Fibroblast of upper back skin (primary cell): ENCODE measurements around the gene APOBR.
"Not testable (repeated sequence)": the region's sequence is repeated elsewhere in the genome, so short reads cannot be mapped to it uniquely, and the experiment has no call there.

Source experiments
- DNase-seq: peaks from one replicate; pipeline ENCODE4 v3.0.0-alpha.2; 2013

The APOBR gene

DNA sequence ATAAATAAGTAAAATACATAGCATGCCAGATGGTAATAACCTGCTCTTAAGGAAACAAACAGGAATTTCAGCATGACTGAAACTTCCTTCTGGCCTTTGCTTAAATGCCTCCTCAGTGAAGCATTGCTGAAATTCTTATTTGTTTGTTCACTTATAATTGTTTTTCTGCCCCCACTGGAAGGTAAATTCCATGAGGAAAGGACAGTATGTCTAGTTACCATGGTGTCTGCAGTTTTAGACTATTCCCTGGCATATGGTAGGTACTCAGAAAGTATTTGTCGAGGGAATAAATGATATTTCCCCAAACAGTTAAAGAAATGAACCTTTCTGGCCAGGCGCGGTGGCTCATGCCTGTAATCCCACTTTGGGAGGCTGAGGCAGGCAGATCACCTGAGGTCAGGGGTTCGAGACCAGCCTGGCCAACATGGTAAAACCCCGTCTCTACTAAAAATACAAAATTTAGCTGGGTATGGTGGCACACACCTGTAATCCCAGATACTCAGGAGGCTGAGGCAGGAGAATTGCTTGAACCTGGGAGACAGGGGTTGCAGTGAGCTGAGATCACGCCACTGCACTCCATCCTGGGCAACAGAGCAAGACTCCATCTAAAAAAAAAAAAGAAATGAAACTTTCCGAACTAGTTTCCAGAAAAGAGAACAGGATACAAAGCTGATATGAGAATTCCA lies 32.8 kb downstream of the APOBR start:
- DNase-seq, result not testable (repeated sequence)

DNA sequence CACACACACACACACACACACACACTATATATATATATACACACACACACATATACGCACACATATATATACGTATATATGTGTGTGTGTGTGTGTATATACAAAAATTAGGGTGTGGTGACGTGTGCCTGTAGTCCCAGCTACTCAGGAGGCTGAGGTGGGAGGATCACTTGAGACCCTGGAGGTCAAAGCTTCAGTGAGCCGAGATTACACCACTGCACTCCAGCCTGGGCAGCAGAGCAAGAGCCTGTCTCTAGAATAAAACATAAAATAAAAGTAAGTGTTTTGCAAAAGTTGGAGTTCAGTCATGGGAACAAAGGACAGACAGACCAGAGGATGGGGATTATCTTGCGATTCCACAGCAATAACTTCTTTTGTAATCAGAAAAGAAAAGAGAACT lies 33.5 kb downstream of the APOBR start:
- no peak for DNase-seq

DNA sequence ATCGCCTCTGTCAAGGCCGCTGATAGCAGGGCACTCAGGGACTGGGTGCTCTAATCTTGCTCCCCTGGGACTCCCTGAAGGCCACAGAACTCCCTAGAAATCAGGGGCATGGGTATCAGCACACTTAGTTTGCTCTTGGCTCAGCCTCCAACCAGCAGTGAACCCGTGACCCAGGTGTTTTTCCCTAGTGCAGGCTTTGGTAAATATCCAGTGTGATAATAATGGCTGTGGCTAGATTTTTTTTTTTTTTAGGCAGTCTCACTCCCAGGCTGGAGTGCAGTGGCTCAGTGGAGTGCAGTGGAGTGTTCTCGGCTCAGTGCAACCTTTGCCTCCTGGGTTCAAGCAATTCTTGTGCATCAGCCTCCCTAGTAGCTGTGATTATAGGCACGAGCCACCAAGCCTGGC lies 34.0 kb downstream of the APOBR start:
- no peak for DNase-seq

DNA sequence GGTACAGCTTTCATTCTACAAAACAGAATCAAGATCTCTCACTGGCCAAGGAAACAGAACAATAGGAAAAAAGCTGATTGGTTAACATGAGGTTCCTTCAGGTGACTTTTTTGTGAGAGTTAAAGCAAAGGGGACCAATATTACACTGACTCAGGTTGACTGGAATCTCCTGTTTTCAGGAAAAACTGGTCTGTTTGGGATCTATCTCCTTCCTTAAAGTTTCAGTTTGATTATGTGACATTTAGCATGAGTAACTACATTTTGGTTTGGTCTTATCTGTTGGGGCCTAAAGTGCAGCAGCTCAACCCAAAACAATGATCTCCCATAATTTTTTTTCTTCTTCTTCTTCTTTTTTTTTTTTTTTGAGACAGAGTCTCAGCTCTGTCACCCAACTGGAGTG lies 34.7 kb downstream of the APOBR start:
- no peak for DNase-seq

DNA sequence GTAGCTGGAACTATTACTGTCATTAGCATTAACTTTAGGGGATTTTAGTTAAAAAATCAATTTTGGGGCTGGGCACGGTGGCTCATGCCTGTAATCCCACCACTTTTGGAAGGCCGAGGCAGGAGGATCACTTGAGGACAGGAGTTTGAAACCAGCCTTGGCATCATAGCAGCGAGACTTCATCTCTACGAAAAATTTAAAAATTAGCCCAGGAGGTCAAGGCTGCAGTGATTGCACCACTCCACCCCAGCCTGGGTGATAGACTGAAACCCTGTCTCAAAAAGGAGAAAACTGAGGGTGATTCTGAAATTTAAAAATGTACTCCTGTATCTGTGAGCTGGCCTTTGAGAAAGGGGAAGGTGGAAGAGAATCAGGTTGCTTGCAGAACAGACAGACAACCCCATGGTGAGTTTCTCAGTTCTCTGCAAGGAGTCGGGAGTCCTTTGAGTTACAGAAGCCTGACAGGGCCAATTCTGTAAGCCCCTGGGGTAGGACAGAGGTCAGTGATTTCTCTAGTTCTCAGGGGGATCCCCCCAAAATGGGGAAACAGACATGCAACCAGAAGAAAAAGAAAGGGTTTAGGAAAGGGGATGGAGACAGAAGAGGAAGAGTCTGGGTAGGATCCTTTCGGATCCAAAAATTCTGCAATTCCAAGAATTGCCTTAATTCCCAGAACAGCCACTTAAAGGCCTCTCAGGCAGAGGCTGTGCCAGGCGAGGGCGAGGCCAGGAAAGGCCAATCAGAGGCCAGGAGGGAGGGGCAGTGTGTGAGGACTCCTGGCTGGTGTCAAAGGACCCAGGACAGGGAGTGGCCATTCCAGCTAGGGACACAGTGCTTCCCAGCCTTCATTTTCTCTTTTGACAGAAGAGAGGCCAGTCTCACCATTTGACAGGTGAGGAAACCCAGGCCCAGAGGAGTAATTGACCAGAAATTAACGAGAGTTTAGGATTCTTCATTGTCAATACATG lies 37.6 kb downstream of the APOBR start:
- DNase-seq, result no peak

DNA sequence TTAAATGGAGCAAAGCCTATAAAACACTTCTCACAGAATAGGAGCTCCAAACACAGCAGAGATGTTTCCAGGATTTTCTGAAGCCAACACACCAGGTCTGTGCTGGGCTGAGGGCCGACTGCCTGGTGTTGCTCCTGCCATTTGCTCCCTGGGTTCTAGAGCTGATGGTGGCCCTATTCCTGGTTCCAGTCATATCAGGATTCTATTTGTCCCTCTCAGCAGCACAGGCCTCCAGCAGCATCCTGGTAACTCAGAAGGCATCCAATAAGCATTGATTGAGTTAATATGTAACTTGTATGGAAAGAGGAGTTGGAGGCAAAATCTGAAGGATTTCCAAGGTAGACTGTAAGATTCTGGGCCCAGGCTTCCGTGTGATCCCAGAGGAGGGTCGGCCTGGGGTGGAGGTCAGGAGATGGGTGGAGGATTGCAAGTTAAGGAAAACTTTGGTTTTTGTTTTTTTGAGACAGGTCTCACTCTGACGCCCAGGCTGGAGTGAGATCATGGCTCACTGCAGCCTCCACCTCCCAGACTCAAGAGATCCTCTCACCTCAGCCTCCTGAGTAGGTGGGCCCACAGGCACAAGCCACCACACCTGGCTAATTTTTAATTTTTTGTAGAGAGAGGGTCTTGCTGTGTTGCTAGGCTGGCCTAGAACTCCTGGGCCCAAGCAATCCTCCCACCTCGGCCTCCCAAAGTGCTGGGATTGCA lies 38.7 kb downstream of the APOBR start:
- no peak for DNase-seq

DNA sequence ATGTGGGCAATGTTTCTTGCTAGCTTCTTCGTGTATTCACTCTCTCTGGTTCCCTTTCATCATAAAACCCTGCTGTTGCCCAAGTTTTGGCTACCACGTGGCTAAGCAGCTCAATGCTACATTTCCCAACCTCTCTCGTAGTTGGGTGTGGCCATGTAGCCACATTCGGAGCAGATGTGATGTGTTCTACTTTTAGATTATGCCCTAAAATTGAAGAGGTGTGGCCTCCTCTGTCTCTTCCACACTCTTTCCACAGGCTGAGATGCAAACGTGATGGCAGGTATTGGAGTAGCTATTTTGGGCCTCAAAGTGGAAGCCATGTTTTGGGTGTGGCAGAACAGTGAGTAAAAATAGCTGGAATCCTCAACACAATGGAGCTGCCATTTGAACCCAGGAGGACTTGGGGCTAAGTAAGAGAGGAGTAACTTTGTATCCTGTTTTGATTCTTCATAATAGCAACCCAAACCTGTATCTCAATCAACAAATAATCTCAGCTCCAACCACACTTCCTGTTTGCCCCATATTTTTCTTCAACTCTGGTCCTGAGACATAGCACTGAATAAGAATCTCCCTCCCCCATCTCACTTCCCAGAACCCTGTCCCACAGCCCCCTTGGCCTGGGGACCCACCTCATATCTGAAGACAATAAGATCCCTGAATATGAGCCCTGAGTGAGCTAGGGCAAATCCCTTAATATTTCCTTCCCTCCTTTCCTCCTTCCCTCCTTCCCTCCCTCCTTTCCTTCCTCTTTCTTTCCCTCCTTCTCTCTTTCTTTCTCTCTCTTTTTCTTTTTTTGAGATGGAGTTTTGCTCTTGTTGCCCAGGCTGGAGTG lies 40.3 kb downstream of the APOBR start:
- DNase-seq, result peak; percentile 25

DNA sequence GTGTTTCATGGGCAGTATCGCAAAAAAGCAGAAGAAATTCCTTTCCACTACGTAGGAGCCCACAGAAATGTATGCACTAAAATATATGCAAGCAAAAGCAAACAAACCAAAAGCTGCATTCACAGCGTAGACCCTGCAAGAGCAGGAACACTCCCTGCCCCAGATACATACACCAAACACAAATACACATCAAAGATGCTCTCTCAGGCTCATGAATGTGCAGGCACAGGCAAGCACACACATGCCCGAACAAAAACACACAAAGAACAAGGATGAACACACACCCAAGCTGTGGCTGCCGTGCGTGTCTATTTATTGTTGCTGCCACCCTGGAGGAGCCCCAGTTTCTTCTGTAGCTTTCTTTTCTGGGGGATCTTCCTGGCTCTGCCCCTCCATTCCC lies 42.6 kb downstream of the APOBR start:
- DNase-seq, result no peak

DNA sequence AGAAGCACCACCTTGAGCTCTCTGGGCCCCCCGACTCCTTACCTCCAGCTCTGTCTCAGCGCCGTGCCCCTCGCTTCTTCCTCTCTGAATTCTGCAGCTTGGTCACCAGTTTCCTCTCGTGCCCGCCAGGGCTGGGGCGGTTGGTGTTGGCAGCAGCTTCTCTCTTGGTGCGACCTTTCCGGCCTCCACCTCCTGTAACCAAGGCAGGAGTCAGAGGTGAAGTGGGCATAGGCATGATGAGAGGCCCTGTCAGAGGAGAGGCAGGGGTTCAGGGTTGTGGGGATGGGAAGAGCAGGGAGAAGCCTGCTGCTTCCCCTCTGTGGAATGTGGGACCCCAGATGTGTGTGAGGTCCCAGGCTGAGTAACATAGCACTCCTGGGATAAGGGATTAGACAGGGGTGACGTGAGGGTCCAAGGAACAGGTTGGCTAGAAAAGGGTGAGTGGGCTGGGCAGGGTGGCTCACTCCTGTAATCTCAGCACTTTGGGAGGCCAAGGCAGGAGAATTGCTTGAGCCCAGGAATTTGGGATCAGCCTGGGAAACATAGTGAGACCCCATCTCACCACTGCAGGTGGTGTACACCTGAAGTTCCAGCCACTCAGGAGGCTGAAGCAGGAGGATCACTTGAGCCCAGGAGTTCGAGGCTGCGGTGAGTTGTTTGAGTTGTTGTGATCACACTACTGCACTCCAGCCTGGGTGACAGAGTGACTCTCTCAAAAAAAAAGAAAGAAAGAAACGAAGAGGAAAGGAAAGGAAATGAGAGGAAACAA lies 43.7 kb downstream of the APOBR start:
- DNase-seq, result no peak

DNA sequence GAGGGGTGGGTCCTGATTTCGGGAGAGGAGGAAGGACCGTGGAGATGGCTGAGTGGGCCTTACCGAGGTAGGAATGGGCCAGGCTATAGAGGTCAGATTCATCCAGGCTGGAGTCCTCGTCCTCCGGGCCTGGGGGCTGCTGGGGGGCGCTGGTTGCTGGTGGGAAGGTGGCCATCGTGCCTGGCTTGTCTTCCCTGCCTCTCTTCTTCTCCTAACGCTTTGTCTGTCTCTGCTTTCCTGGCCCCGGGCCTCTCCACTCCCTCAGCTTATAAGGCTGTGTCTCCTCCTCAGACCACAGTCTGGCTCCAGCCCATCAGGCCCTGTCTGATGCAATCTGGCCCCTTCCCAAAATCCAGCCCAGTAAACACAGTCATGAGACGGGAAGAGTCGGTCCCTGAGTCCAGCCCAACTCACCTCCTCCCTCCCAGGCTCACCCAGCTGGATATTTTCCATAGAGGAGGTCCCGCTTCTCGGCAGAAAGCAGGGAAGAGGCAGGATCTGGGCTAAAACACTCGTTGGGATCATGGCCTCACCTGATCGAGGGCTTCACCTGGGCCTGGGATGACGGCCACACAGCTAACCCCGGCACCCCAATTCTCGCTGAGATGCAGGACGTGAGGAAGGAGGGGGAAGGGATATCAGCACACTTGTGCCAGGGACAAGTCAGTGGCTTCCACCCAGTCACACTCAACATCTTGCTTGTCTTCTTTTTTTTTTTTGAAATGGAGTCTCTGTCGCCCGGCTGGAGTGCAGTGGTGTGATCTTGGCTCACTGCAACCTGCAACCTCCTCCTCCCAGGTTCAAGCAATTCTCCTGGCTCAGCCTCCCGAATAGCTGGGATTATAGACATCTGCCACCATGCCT lies 44.5 kb downstream of the APOBR start, which contains the start of gene NUPR1:
Gene NUPR1, minus strand, starts transcription at position 242 of the 864 bp plus-strand sequence. Its CDS starts 67 bp downstream, at position 175.
- DNase-seq, result peak; percentile 99

DNA sequence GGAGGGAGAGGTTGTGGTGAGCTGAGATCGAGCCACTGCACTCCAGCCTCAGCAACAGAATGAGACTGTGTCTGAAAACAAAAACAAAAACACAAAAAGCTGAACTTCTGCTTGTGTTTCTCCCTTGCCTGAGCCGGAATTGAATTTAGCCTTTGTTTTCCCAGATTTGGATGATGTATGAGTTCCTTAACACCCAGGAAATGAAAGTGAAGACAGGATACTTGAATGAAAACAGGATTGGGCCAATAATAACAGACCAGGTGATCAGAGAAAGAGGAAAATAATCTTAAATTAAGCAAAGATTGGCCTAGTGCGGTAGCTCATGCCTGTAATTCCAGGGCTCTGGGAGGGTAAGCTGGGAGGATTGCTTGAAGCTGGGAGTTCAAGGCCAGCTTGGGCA lies 45.9 kb downstream of the APOBR start:
- no peak for DNase-seq

DNA sequence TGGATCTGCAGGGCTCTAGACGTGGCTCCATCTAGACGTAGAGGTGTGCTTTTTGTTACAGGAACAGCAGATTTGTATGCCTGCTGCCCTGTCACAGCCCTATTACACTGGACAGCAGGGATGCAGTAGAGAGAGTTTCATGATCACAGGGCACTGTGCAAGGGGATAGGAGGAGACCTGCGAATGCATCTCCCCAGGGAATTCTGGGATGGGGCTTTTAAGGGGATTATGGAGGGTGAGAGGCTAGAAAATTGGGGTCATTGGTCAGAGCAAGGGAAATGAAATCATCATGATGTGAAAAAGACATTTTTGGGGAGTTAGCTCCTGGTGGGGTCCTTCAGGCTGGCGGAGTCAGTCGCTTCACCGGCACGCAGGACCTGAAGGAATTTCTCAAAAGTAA lies 48.2 kb downstream of the APOBR start:
- DNase-seq, result no peak

DNA sequence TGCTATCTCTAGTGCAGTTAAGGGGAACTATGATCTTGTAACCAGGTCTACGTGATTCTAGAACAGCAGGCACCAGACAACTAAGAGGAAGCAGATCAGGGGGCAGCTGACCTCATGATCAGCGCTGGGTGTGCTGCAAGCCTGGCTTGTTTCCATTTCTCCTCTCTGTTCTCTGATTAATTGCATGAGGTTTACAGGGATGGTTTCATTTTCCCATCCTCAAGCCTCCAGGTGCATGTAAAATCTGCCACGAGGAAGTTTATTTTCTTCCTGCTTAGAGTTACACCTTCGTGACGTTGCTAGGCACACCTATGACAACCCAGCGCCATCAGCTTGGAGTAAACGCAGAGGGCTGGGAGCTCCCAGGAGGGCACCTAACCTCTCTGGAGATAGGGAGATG lies 48.6 kb downstream of the APOBR start:
- DNase-seq, result no peak

DNA sequence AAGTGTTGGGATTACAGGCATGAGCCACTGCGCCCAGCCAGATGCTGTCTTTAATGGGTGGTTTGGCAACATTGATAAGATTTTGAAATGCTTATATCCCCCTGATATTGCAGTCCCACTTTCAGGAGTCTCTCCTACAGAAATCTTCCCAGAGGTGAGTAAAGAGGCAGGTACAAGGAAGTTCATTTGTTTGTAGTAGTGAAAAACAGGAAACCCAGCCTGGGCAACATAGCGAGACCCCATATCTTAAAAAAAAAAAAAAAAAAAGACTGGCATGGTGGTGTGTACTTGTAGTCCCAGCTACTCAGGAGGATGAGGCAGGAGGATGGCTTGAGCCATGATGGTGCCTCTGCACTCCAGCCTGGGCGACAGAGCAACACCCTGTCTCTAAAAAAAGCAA lies 50.6 kb downstream of the APOBR start:
- no peak for DNase-seq

DNA sequence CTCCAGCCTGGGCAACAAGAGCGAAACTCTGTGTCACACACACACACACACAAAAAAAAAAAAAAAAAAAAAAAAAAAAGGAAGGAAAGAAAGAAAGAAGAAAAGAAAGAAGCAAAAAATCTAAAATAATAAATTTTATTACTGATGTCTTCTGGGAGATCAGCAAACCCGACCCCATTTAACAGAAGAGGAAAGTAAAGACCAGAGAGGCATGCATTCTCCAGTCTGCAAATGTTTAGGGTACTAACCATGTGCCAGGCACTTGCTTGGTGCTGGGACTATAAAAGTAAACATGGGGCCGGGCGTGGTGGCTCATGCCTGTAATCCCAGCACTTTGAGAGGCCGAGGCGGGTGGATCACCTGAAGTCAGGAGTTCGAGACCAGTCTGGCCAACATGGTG lies 51.5 kb downstream of the APOBR start:
- not testable (repeated sequence) for DNase-seq

DNA sequence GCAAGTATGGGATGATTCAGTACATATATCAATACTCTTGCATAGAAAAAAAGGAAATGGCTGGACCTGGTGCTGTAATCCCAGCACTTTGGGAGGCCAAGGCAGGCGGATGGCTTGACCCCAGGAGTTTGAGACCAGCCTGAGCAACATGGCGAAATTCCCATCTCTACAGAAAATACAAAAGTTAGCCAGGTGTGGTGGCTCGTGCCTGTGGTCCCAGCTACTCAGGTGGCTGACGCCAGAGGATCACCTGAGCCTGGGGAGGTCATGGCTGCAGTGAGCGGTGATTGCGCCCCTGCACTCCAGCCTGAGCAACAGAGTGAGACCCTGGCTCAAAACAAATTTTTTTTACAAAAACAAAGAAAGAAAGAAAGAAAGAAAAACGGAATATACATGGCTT lies 52.2 kb downstream of the APOBR start:
- DNase-seq, result no peak

DNA sequence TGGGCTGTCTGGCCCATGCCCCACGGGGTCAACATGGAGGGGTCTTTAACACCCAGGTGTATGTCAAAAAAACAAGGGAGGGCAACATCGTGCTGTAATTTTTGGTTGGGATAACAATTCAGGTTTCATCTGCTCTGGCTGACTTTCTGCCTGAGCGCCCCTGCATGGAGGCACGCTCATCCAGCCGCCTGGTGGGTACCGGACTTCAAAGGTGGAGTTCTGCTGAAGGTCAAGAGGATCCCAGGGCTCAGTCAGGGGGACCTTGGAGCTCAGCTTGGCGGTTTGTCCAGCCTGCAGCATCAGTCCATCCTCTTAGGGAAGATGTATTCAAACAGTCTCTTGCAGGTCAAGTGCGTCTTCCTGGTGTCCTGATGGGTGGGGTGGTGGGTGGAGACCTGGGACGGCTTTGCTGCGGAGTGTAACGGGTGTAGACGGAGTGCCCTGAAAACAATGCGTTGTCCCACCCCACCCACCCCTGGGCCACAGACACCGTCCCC lies 53.9 kb downstream of the APOBR start:
- DNase-seq, result no peak
